ENCODE measurements around the gene COL25A1.

COL25A1 gene

GRCh38 chr4:109291707-109292238 is 10.7 kb downstream of the COL25A1 start:
- no peak for DNase-seq (ENCODE audit: low read depth in 2 of 2)

GRCh38 chr4:109290918-109291317 is 11.5 kb downstream of the COL25A1 start:
- no peak for DNase-seq (ENCODE audit: low read depth in 2 of 2)

- DNase-seq (ENCODE audit: low read depth in 2 of 2), result no peak
Observed at GRCh38 chr4:109278594-109279031, 23.8 kb downstream of the COL25A1 start.

GRCh38 chr4:109276482-109277095 is 25.9 kb downstream of the COL25A1 start:
- no peak for DNase-seq (ENCODE audit: low read depth in 2 of 2)

- DNase-seq (ENCODE audit: low read depth in 2 of 2), result no peak
Observed at GRCh38 chr4:109275066-109275745, 27.3 kb downstream of the COL25A1 start.

GRCh38 chr4:109266891-109267290 is 35.6 kb downstream of the COL25A1 start:
- no peak for DNase-seq (ENCODE audit: low read depth in 2 of 2)

- no peak for DNase-seq (ENCODE audit: low read depth in 2 of 2)
Observed at GRCh38 chr4:109266236-109266635, 36.2 kb downstream of the COL25A1 start.

- DNase-seq (ENCODE audit: low read depth in 2 of 2), result no peak
Observed at GRCh38 chr4:109263721-109264120, 38.7 kb downstream of the COL25A1 start.

- no peak for DNase-seq (ENCODE audit: low read depth in 2 of 2)
Observed at GRCh38 chr4:109256818-109257217, 45.6 kb downstream of the COL25A1 start.

- DNase-seq (ENCODE audit: low read depth in 2 of 2), result no peak
Observed at GRCh38 chr4:109254845-109255244, 47.6 kb downstream of the COL25A1 start.

- no peak for DNase-seq (ENCODE audit: low read depth in 2 of 2)
Observed at GRCh38 chr4:109251396-109251795, 51.1 kb downstream of the COL25A1 start.

- DNase-seq (ENCODE audit: low read depth in 2 of 2), result no peak
Observed at GRCh38 chr4:109248322-109248900, 54.0 kb downstream of the COL25A1 start.

GRCh38 chr4:109243871-109244270 is 58.6 kb downstream of the COL25A1 start:
- no peak for DNase-seq (ENCODE audit: low read depth in 2 of 2)

GRCh38 chr4:109238746-109239145 is 63.7 kb downstream of the COL25A1 start:
- DNase-seq (ENCODE audit: low read depth in 2 of 2), result no peak

GRCh38 chr4:109235683-109236082 is 66.8 kb downstream of the COL25A1 start:
- no peak for DNase-seq (ENCODE audit: low read depth in 2 of 2)

- no peak for DNase-seq (ENCODE audit: low read depth in 2 of 2)
Observed at GRCh38 chr4:109234596-109234995, 67.9 kb downstream of the COL25A1 start.

GRCh38 chr4:109233570-109233969 is 68.9 kb downstream of the COL25A1 start:
- DNase-seq (ENCODE audit: low read depth in 2 of 2), result no peak

GRCh38 chr4:109232681-109233080 is 69.8 kb downstream of the COL25A1 start:
- DNase-seq (ENCODE audit: low read depth in 2 of 2), result no peak

- DNase-seq (ENCODE audit: low read depth in 2 of 2), result no peak
Observed at GRCh38 chr4:109231331-109231730, 71.1 kb downstream of the COL25A1 start.

GRCh38 chr4:109229028-109229427 is 73.4 kb downstream of the COL25A1 start:
- no peak for DNase-seq (ENCODE audit: low read depth in 2 of 2)

GRCh38 chr4:109218288-109218687 is 84.2 kb downstream of the COL25A1 start:
- DNase-seq (ENCODE audit: low read depth in 2 of 2), result no peak

- no peak for DNase-seq (ENCODE audit: low read depth in 2 of 2)
Observed at GRCh38 chr4:109216085-109216696, 86.3 kb downstream of the COL25A1 start.

- DNase-seq (ENCODE audit: low read depth in 2 of 2), result no peak
Observed at GRCh38 chr4:109215506-109215905, 87.0 kb downstream of the COL25A1 start.
